GM12875 (cell line): ENCODE data around the gene ADAMTS8.
A peak's percentile ranks its signal among the peaks of the same experiment; 100 is the strongest.

ENCODE experiments used
- H3K4me3 ChIP-seq: one replicate; pipeline ENCODE4 v1.5.1; 2011; ENCODE audit warnings: low read depth, low read length, control low read depth
- CTCF ChIP-seq: IDR thresholded peaks from 2 replicates; pipeline ENCODE4 v1.5.1; 2011; ENCODE audit warnings: low read depth, mild to moderate bottlenecking, control low read depth, inconsistent platforms, low read length, moderate library complexity, borderline replicate concordance; ENCODE audit not compliant: insufficient read depth

Gene ADAMTS8

GRCh38 chr11:130380778-130381177 lies 47.6 kb downstream of the ADAMTS8 start:
- no peak overlapping the region for H3K4me3 ChIP-seq
- TF ChIP-seq CTCF, result no peak

GRCh38 chr11:130379276-130379675 lies 49.1 kb downstream of the ADAMTS8 start:
- no peak overlapping the region for H3K4me3 ChIP-seq
- no peak for TF ChIP-seq CTCF

- TF ChIP-seq CTCF, result peak; percentile 13; the same call in 1 of the 2 replicates
- H3K4me3 ChIP-seq, result no peak overlapping the region
Measured at GRCh38 chr11:130370845-130371590, 57.4 kb downstream of the ADAMTS8 start.

GRCh38 chr11:130369713-130370112 lies 58.7 kb downstream of the ADAMTS8 start:
- no peak for TF ChIP-seq CTCF
- H3K4me3 ChIP-seq, result no peak overlapping the region

GRCh38 chr11:130369141-130369691 lies 59.2 kb downstream of the ADAMTS8 start:
- no peak overlapping the region for H3K4me3 ChIP-seq
- TF ChIP-seq CTCF, result no peak

GRCh38 chr11:130359419-130359818 lies 69.0 kb downstream of the ADAMTS8 start:
- TF ChIP-seq CTCF, result no peak
- no peak overlapping the region for H3K4me3 ChIP-seq

GRCh38 chr11:130358398-130358797 lies 70.0 kb downstream of the ADAMTS8 start:
- no peak overlapping the region for H3K4me3 ChIP-seq
- TF ChIP-seq CTCF, result no peak
